GM23338 (cell line): Measurements from ENCODE around the gene MLKL. TPM values are rescaled to one million over a fixed set of nuclear protein-coding genes. Genes with fewer than 3 reads are reported as not detected.

ENCODE experiments used
- ATAC-seq: fragments of 200-7000 bp; cut with Tn5 transposase; 3 replicates; pipeline ENCODE4 v1.9.1; 2020
- DNase-seq: peaks from one replicate; pipeline ENCODE4 v3.0.0-alpha.2; 2015; ENCODE audit warnings: low spot score
- H2AFZ ChIP-seq: fragments of 200-600 bp; sonication (generic); 2 replicates; pipeline ENCODE4 v1.8.0; 2016; ENCODE audit warnings: antibody characterized with exemption, mild to moderate bottlenecking, moderate library complexity
- H3F3A ChIP-seq: fragments of 200-600 bp; sonication (generic); replicated peaks from 2 replicates; pipeline ENCODE4 v1.8.0; 2017; ENCODE audit warnings: antibody characterized with exemption, mixed run types, low read depth
- H3K27ac ChIP-seq: fragments of 200-600 bp; sonication (generic); 2 replicates; pipeline ENCODE4 v1.6.1; 2016; ENCODE audit warnings: low read depth
- H3K27me3 ChIP-seq: fragments of 200-600 bp; sonication (generic); 2 replicates; pipeline ENCODE4 v1.8.0; 2016; ENCODE audit warnings: mild to moderate bottlenecking, mixed run types, moderate library complexity; ENCODE audit not compliant: insufficient read depth
- H3K36me3 ChIP-seq: fragments of 200-600 bp; sonication (generic); 2 replicates; pipeline ENCODE4 v1.8.0; 2016; ENCODE audit warnings: mild to moderate bottlenecking; ENCODE audit not compliant: insufficient read depth
- H3K4me1 ChIP-seq: fragments of 200-600 bp; sonication (generic); 2 replicates; pipeline ENCODE4 v1.8.0; 2016; ENCODE audit warnings: mild to moderate bottlenecking, moderate library complexity; ENCODE audit not compliant: insufficient read depth
- H3K4me2 ChIP-seq: fragments of 200-600 bp; sonication (generic); 2 replicates; pipeline ENCODE4 v1.7.1; 2017; ENCODE audit warnings: mixed run types
- H3K4me3 ChIP-seq: fragments of 200-600 bp; sonication (generic); 2 replicates; pipeline ENCODE4 v1.6.1; 2016; ENCODE audit warnings: mixed run types
- H3K79me2 ChIP-seq: fragments of 200-600 bp; sonication (generic); replicated peaks from 2 replicates; pipeline ENCODE4 v1.8.0; 2017; ENCODE audit warnings: mild to moderate bottlenecking; ENCODE audit not compliant: insufficient read depth
- H3K9me2 ChIP-seq: fragments of 200-600 bp; sonication (generic); 2 replicates; pipeline ENCODE4 v1.8.0; 2017; ENCODE audit not compliant: insufficient read depth
- H4K20me1 ChIP-seq: fragments of 200-600 bp; sonication (generic); replicated peaks from 2 replicates; pipeline ENCODE4 v1.8.0; 2017; ENCODE audit warnings: mild to moderate bottlenecking; ENCODE audit not compliant: insufficient read depth
- H3K27ac Mint-ChIP-seq: 2 replicates; pipeline ENCODE4 v1.8.0; 2020; ENCODE audit warnings: inconsistent platforms, mild to moderate bottlenecking, moderate library complexity, mixed read lengths
- H3K27me3 Mint-ChIP-seq: 3 replicates; pipeline ENCODE4 v1.8.0; 2022; ENCODE audit warnings: low read depth, mild to moderate bottlenecking, moderate library complexity, mixed read lengths, inconsistent platforms; ENCODE audit not compliant: insufficient read depth, poor library complexity
- H3K36me3 Mint-ChIP-seq: 3 replicates; pipeline ENCODE4 v1.8.0; 2021; ENCODE audit warnings: low read depth, mild to moderate bottlenecking, inconsistent platforms, moderate library complexity, mixed read lengths
- H3K4me1 Mint-ChIP-seq: 3 replicates; pipeline ENCODE4 v1.8.0; 2020; ENCODE audit warnings: mild to moderate bottlenecking, inconsistent platforms, mixed read lengths
- H3K4me3 Mint-ChIP-seq: 3 replicates; pipeline ENCODE4 v1.8.0; 2021; ENCODE audit warnings: moderate library complexity, mild to moderate bottlenecking, inconsistent platforms, mixed read lengths
- H3K9me3 Mint-ChIP-seq: 3 replicates; pipeline ENCODE4 v1.8.0; 2020; ENCODE audit warnings: moderate library complexity, mild to moderate bottlenecking, inconsistent platforms, mixed read lengths
- CREB1 ChIP-seq: fragments of 250-450 bp; sonication (Bioruptor Pico); IDR thresholded peaks from 2 replicates; pipeline ENCODE4 v1.5.0; 2020; ENCODE audit warnings: low read depth, mild to moderate bottlenecking, moderate library complexity
- EZH2 ChIP-seq: fragments of 200-600 bp; sonication (generic); IDR thresholded peaks from one replicate; pipeline ENCODE4 v1.8.0; 2017; ENCODE audit warnings: antibody characterized with exemption, mild to moderate bottlenecking, low read depth; ENCODE audit not compliant: unreplicated experiment
- EZH2phosphoT487 ChIP-seq: fragments of 200-600 bp; sonication (generic); IDR thresholded peaks from one replicate; pipeline ENCODE4 v1.8.1; 2018; ENCODE audit warnings: antibody characterized with exemption; ENCODE audit not compliant: unreplicated experiment
- JUNB ChIP-seq: IDR thresholded peaks from one replicate; pipeline ENCODE4 v1.6.1; 2016; ENCODE audit warnings: antibody characterized with exemption; ENCODE audit not compliant: unreplicated experiment
- NANOG ChIP-seq: IDR thresholded peaks from 2 replicates; pipeline ENCODE4 v1.6.1; 2016; ENCODE audit warnings: antibody characterized with exemption, borderline replicate concordance
- POLR2AphosphoS5 ChIP-seq: IDR thresholded peaks from 2 replicates; pipeline ENCODE4 v1.6.1; 2016; ENCODE audit warnings: antibody characterized with exemption, low read depth
- STAT1 ChIP-seq: IDR thresholded peaks from one replicate; pipeline ENCODE4 v1.6.1; 2016; ENCODE audit warnings: antibody characterized with exemption; ENCODE audit not compliant: unreplicated experiment
- ZNF114 ChIP-seq: fragments of 250-450 bp; sonication (Bioruptor Pico); IDR thresholded peaks from 2 replicates; pipeline ENCODE4 v1.5.0; 2020; ENCODE audit warnings: mild to moderate bottlenecking, moderate library complexity
- ZNF331 ChIP-seq: fragments of 250-450 bp; sonication (Bioruptor Pico); IDR thresholded peaks from 2 replicates; pipeline ENCODE4 v1.5.0; 2020; ENCODE audit warnings: low read depth, mild to moderate bottlenecking, moderate library complexity
- polyA plus RNA-seq: library from polyadenylated mRNA; unstranded; fragments of >200 nt; fragmentation: Nextera tagmentation; extraction: Ambion mirVana; gene quantifications from 2 replicates; pipeline ENCODE4 v1.2.1, GENCODE V29; 2016
- total RNA-seq: library from RNA; depleted of rRNA; stranded (reverse); fragments of >200 nt; shearing (Covaris generic); gene quantifications from 2 replicates; pipeline ENCODE4 v1.2.3, GENCODE V29; 2014
- TF ChIP-seq, protein P1 (sequence below): IDR thresholded peaks from one replicate; pipeline ENCODE4 v1.6.1; 2018; ENCODE audit warnings: antibody characterized with exemption; ENCODE audit not compliant: unreplicated experiment
- TF ChIP-seq, protein P2 (sequence below), 2 experiments: fragments of 200-600 bp in 1 of 2; sonication (generic) in 1 of 2; conservative IDR thresholded peaks; 2 replicates each; pipeline versions ENCODE4 v1.5.1 to v1.6.1; 2016 to 2017; ENCODE audit warnings: antibody characterized with exemption in 2 of 2, low read depth in 2 of 2, mild to moderate bottlenecking in 2 of 2, moderate library complexity in 1 of 2
- TF ChIP-seq, protein P3 (sequence below): fragments of 250-450 bp; sonication (Bioruptor Pico); IDR thresholded peaks from 2 replicates; pipeline ENCODE4 v1.5.0; 2020; ENCODE audit warnings: mild to moderate bottlenecking, moderate library complexity

The MLKL gene
- total and polyA plus RNA-seq, 2 experiments from 2014 or later: 5.1 to 9.7 TPM

DNA sequence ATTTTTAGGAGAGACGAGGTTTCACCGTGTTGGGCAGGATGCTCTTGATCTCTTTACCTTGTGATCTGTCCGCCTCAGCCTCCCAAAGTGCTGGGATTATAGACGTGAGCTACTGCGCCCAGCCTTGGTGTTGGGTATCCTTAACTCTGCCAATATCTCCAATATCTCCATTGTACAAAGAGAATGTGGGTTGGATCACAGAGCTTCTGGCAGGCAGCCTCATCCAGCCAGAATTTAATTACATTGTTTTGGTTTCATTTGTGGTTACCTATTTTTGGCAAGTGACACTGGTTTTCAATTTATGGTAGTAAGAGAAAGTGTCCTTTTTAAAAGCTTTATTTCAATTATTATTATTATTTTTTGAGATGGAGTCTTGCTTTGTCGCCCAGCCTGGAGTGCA is 20.0 kb downstream of the MLKL start:
- Mint-ChIP-seq H3K27me3 (no peaks in the 10 kb centered on the region), H3K9me3 (no peaks in the 10 kb centered on the region), H3K27ac (no peak overlapping the region), H3K4me3 (no peak overlapping the region), H3K36me3 (no peaks in the 10 kb centered on the region), H3K4me1 (peaks cover 6% of the 10 kb centered on the region)
- H3K9me2 ChIP-seq: no peaks in the 10 kb centered on the region
- no peak for TF ChIP-seq NANOG
- TF ChIP-seq EZH2: no peak
- TF ChIP-seq CREB1: no peak
- TF ChIP-seq JUNB: no peak
- TF ChIP-seq EZH2phosphoT487: no peak
- TF ChIP-seq, protein P1, sequence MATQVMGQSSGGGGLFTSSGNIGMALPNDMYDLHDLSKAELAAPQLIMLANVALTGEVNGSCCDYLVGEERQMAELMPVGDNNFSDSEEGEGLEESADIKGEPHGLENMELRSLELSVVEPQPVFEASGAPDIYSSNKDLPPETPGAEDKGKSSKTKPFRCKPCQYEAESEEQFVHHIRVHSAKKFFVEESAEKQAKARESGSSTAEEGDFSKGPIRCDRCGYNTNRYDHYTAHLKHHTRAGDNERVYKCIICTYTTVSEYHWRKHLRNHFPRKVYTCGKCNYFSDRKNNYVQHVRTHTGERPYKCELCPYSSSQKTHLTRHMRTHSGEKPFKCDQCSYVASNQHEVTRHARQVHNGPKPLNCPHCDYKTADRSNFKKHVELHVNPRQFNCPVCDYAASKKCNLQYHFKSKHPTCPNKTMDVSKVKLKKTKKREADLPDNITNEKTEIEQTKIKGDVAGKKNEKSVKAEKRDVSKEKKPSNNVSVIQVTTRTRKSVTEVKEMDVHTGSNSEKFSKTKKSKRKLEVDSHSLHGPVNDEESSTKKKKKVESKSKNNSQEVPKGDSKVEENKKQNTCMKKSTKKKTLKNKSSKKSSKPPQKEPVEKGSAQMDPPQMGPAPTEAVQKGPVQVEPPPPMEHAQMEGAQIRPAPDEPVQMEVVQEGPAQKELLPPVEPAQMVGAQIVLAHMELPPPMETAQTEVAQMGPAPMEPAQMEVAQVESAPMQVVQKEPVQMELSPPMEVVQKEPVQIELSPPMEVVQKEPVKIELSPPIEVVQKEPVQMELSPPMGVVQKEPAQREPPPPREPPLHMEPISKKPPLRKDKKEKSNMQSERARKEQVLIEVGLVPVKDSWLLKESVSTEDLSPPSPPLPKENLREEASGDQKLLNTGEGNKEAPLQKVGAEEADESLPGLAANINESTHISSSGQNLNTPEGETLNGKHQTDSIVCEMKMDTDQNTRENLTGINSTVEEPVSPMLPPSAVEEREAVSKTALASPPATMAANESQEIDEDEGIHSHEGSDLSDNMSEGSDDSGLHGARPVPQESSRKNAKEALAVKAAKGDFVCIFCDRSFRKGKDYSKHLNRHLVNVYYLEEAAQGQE: no peak
- TF ChIP-seq ZNF114 (CRISPR knock-in tag): no peak
- TF ChIP-seq POLR2AphosphoS5: no peak
- TF ChIP-seq, protein P2, sequence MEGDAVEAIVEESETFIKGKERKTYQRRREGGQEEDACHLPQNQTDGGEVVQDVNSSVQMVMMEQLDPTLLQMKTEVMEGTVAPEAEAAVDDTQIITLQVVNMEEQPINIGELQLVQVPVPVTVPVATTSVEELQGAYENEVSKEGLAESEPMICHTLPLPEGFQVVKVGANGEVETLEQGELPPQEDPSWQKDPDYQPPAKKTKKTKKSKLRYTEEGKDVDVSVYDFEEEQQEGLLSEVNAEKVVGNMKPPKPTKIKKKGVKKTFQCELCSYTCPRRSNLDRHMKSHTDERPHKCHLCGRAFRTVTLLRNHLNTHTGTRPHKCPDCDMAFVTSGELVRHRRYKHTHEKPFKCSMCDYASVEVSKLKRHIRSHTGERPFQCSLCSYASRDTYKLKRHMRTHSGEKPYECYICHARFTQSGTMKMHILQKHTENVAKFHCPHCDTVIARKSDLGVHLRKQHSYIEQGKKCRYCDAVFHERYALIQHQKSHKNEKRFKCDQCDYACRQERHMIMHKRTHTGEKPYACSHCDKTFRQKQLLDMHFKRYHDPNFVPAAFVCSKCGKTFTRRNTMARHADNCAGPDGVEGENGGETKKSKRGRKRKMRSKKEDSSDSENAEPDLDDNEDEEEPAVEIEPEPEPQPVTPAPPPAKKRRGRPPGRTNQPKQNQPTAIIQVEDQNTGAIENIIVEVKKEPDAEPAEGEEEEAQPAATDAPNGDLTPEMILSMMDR (conservative IDR thresholded peaks at IDR 0.05; ENCODE audit: low read depth in 2 of 2): no peak
- no peak for TF ChIP-seq ZNF331 (CRISPR knock-in tag)
- no peak for TF ChIP-seq STAT1
- H3K4me1 ChIP-seq: no peaks in the 10 kb centered on the region
- H2AFZ ChIP-seq: no peak overlapping the region
- no peaks in the 10 kb centered on the region for H3K79me2 ChIP-seq
- no peak overlapping the region for H3K27ac ChIP-seq
- DNase-seq: no peak
- H3F3A ChIP-seq: no peaks in the 10 kb centered on the region
- no peaks in the 10 kb centered on the region for H3K27me3 ChIP-seq
- no peaks in the 10 kb centered on the region; the same call in 1 of the 2 replicates for H4K20me1 ChIP-seq
- H3K4me3 ChIP-seq: no peak overlapping the region
- no peaks in the 10 kb centered on the region; the same call in 1 of the 2 replicates for H3K36me3 ChIP-seq
- no peak for ATAC-seq
- no peak overlapping the region for H3K4me2 ChIP-seq

DNA sequence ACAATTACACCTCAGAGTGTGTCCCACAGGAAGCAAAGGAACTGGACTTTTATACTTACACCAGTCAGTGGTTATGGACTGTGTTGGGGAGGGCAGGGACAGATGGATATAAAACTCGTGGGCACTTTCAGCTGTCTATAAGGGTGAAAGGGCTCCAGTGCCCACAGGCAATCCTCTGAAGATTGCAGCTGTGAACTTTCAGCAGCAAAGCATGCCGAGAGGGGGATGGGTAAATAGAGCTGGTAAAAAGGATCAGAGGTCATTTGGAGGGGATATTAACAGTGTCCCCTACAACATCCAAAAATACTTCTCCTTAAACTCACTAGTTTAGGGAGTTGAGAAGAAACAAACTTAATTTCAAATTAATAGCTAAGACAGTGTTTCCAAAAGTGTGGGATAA is 20.7 kb downstream of the MLKL start:
- Mint-ChIP-seq H3K36me3 (no peaks in the 10 kb centered on the region), H3K27ac (no peak overlapping the region), H3K4me1 (peaks cover 6% of the 10 kb centered on the region), H3K27me3 (no peaks in the 10 kb centered on the region), H3K4me3 (no peak overlapping the region), H3K9me3 (no peaks in the 10 kb centered on the region)
- Histone ChIP-seq H3K4me2 (no peak overlapping the region), H2AFZ (no peak overlapping the region), H3K79me2 (no peaks in the 10 kb centered on the region), H3K27ac (peak overlapping the region; percentile 23; the same call in 1 of the 2 replicates), H3K9me2 (no peaks in the 10 kb centered on the region), H4K20me1 (no peaks in the 10 kb centered on the region; the same call in 1 of the 2 replicates), H3K36me3 (no peaks in the 10 kb centered on the region; the same call in 1 of the 2 replicates), H3F3A (no peaks in the 10 kb centered on the region), H3K4me1 (no peaks in the 10 kb centered on the region), H3K27me3 (no peaks in the 10 kb centered on the region), H3K4me3 (no peak overlapping the region)
- ATAC-seq: no peak
- no peak for DNase-seq
- TF ChIP-seq, protein P3, sequence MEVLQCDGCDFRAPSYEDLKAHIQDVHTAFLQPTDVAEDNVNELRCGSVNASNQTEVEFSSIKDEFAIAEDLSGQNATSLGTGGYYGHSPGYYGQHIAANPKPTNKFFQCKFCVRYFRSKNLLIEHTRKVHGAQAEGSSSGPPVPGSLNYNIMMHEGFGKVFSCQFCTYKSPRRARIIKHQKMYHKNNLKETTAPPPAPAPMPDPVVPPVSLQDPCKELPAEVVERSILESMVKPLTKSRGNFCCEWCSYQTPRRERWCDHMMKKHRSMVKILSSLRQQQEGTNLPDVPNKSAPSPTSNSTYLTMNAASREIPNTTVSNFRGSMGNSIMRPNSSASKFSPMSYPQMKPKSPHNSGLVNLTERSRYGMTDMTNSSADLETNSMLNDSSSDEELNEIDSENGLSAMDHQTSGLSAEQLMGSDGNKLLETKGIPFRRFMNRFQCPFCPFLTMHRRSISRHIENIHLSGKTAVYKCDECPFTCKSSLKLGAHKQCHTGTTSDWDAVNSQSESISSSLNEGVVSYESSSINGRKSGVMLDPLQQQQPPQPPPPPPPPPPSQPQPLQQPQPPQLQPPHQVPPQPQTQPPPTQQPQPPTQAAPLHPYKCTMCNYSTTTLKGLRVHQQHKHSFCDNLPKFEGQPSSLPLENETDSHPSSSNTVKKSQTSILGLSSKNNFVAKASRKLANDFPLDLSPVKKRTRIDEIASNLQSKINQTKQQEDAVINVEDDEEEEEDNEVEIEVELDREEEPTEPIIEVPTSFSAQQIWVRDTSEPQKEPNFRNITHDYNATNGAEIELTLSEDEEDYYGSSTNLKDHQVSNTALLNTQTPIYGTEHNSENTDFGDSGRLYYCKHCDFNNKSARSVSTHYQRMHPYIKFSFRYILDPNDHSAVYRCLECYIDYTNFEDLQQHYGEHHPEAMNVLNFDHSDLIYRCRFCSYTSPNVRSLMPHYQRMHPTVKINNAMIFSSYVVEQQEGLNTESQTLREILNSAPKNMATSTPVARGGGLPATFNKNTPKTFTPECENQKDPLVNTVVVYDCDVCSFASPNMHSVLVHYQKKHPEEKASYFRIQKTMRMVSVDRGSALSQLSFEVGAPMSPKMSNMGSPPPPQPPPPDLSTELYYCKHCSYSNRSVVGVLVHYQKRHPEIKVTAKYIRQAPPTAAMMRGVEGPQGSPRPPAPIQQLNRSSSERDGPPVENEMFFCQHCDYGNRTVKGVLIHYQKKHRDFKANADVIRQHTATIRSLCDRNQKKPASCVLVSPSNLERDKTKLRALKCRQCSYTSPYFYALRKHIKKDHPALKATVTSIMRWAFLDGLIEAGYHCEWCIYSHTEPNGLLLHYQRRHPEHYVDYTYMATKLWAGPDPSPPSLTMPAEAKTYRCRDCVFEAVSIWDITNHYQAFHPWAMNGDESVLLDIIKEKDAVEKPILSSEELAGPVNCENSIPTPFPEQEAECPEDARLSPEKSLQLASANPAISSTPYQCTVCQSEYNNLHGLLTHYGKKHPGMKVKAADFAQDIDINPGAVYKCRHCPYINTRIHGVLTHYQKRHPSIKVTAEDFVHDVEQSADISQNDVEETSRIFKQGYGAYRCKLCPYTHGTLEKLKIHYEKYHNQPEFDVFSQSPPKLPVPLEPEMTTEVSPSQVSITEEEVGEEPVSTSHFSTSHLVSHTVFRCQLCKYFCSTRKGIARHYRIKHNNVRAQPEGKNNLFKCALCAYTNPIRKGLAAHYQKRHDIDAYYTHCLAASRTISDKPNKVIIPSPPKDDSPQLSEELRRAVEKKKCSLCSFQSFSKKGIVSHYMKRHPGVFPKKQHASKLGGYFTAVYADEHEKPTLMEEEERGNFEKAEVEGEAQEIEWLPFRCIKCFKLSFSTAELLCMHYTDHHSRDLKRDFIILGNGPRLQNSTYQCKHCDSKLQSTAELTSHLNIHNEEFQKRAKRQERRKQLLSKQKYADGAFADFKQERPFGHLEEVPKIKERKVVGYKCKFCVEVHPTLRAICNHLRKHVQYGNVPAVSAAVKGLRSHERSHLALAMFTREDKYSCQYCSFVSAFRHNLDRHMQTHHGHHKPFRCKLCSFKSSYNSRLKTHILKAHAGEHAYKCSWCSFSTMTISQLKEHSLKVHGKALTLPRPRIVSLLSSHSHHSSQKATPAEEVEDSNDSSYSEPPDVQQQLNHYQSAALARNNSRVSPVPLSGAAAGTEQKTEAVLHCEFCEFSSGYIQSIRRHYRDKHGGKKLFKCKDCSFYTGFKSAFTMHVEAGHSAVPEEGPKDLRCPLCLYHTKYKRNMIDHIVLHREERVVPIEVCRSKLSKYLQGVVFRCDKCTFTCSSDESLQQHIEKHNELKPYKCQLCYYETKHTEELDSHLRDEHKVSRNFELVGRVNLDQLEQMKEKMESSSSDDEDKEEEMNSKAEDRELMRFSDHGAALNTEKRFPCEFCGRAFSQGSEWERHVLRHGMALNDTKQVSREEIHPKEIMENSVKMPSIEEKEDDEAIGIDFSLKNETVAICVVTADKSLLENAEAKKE (CRISPR knock-in tag): no peak
- TF ChIP-seq EZH2phosphoT487 (no peak), EZH2 (no peak), ZNF331 (CRISPR knock-in tag) (no peak), CREB1 (no peak)
